GM18907 (cell line): ENCODE data around the gene FAM240A.

Source experiments
- ATAC-seq: cut with Tn5 transposase; IDR thresholded peaks from one replicate; pipeline ENCODE4 v1.9.1; 2021; ENCODE audit warnings: mild to moderate bottlenecking, moderate library complexity; ENCODE audit not compliant: unreplicated experiment

Gene FAM240A

DNA sequence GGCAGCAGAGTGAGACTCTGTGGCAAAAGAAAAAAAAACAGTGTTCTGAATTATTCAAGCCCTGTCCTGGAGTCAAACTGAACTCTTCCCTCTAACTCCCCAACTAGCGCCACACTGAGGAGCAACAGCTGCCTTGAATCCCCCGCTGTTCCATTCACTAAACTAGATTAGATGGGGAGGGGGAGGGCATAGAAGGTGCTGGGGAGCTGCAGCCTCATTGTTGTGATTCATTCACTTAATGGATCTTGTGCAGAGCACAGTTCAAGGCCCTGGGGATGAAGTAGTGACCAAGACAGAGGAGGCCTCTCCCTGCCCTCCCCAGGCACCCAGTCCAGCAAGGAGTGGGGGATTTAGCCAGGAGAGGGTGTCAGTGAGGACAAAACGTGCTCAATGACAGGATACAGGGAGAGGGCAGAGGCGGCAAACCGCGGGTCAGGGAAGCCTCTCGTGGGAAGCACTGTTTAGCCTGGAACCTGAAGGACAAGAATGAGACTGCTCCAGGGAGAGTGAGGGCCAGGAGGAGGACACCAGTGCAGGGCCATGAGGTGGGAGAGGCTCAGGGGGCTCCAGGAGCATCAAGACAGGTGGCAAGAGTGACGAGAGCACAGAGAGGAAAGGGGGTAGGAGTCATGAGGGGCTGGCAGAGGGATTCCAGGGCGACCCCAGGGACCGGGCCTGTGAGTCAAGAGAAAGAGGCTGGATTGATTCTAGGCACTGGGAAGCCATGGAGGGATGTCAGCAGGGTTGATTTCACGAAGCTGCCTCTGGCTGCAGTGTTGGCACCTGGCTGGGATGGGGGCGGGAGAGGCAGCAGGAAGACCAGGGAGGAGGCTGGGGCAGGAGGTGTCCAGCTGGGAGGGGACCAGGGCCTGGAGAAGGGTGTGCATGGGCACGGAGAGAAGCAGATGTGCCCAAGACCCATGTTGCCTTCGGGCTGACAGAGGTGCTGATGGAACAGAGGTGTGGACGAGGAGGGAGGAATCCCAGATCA is 49.7 kb downstream of the FAM240A start:
- no peak for ATAC-seq

DNA sequence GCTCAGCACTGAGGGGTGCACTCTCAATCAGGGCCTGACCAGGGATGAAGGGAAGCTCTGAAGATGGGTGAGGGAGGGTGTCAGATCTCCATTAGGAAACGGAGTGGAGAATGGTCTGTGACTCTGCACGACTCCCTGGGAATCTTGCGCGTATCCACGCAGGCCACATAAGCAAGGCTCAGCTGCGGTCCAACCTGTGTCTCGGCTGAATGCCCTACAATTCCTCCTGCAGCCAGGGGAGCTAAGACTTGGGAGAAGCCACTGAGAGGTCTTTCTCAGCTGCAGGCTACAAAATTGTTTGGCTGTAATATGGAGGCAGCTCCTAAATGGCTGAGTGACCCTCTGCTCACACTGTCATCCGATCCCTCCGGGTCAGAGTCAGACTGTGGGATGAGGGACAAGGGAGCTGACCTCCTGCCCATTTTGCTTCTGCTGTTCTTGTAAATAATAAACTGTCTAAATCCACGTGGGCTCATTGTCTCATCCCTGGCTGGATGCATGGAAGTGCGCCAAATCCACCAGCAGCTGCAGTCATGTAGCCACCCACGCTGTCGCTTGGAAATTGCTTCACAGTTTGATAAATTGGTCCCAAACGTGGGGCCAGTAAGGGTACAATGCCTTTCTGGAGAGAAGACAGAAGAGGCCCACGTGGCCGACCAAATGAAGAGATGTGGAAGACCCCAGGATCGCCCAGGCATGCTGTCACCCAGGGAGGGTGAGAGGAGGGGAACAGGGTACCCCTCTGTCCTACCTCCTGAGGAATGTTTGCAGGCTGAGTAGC is 50.6 kb downstream of the FAM240A start:
- no peak for ATAC-seq

DNA sequence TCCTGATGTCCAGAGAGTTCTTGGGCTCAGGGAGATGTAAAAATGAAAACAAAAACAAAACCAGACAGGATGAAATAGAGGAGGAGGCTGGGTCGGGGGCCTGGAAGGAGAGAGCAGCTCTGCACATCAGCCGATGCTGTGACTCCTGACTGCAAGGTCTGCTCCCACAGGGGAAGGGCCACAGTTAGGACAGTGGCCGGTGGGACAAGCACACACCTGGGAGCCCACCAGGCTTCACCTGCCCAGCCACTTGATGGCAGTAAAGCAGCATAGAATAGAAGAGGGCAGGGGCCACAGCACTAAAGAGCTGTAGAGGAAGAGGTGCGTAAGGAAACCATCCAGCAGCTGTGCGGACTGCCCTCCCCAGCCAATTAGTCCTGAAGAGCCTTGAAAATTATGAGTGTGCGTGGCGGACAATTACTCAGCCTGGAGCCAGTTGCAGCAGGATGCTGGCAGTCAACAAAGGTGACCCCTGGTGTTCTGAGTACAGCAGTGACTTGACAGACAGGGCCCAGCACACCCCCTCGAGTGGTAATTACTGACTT is 51.3 kb downstream of the FAM240A start:
- no peak for ATAC-seq

DNA sequence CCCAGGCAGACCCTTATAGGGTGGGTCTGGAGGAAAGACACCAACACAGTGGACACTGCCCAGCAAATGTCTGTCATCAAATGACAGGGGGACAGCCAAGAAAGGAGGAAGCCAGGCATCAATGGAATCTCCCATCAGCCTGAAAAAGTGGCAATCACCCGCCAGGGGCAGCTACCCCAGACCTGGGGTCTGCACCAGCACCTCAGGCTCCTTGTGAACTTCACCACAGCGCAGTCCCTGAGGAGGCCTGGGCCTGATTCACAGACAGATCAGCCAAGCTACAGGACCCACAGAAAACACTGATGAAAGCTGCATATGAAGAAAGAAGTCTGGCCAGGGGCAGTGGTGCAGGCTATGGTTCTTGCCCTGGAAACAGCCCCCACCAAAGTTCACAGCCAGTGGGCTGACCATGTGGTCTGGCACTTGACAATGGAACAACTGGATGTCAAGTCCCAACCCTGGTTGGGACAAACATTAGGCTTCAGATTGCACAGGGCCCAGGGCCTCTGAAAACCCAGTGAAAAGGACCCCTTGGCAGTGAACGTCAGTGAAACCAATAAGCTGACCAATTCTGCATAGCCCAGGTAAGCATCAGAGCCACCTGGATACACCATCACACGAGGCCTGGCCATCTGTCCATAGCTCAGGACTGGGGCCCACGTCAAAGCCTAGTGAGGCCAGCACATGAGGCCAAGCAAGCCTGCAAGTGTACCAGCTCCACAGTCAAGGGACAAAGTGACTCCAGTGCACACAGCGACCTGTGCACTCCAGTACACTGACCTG is 52.1 kb downstream of the FAM240A start:
- no peak for ATAC-seq

DNA sequence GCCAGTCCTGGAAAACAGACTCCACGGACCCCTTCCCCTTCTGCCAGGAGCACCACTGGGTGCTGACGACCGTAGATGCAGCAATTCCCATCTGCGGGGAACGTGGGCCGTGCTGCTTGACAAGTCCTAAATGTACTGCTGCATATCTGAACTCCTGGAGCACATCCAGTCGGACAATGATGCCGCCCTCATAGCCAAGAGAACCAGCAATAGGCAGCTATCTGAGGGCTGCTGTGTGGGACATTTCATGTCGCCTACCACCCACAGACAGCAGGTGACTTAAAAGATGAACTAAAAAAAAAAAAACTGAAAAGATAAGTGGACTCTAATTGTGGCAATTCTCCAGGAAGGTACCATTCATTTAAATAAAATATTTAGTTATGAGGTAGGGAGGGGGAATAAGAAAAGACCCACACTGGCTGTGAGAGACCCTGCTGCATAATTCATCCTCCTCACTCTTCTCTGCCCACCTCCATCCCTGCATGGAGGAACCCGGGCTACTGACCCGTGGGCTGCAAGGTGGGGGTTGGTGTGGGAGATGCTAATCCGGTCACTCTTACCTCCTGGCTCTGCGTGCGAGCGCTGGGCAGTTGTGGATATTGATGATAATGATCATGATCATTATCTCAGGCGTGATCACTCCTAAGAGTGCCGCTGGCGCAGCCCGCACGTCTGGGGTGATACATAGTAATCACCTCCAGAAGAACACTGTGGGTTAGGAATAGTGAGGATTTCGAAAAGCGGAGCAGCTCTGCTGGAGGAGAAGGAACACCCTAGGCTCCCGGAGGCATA is 52.8 kb downstream of the FAM240A start:
- ATAC-seq = no peak

DNA sequence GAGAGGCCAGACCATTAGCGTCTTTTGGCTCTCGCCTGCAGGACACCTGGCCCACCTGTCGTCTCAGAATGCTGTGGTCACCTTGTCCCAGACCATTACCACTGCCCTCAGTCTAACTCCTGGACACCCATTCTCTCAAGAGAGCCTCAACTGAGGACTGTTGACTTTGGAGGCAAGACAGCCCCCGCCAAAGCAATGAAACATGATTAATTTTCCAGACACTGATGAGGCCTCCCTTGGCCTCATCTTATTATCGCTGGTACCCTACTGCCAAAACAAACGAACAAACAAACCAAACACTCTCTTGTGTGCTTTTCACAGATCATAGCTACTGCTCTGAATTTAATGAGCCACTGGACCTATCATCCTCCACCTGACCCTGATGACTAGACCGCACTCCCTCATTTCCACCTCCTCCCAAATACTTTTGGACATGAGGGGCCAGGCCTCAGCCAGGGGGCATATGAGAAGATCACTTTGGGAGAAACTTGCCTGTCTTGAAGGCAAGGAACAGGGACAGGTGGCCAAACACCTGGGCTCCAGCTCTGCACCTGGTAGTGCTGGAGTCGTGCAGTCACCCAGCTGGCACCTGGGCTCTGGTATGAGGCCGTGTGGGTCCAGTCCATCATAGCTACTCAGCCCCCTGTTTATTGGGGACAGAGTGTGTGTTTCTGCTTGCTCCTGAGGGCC is 53.6 kb downstream of the FAM240A start:
- ATAC-seq = no peak

DNA sequence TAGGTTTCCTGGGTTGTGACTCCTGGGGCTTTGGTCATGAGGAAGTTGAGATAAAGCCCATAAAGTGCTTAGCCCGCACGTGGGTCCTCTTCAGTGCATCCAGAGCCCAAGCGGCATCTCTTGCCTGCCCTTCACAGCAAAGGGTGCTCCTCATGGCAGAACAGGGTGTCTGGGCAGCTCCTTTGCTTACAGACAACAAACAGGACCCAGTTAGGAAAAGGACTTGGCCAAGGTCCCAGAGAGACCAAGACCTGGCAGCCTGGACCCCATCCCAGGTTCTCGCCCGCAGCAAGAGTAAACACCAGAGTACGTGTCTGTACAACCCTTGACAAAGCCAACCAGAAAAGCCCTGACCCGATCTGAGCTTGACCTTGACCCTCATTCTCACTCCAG is 54.1 kb downstream of the FAM240A start:
- no peak for ATAC-seq

DNA sequence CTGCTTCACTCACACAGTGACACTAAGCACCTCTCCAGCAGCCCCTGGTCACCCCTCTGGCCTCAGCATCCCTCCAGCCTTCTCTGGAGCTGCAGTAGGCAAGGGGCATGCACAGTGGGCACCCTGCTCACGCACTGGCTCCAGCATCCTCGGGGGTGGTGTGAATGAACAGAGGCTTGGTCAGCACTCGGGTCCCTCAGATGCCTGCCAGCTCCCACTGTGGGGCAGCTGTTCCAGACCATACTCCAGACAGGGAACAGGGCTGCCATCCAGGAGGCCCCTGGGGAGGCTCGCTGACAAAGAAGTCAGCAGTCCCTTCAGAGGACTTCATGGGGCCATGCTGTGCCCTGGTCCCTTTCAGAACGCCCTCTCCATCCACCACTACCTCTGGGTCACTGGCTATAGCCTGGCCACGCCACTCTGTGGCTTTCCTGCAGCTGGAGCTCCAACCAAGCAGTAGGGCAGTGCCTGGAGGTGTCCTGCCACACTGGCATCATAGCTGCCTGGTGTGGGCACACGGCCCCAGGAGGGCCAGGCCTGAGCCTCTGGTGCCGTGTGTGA is 54.8 kb downstream of the FAM240A start:
- ATAC-seq = no peak

DNA sequence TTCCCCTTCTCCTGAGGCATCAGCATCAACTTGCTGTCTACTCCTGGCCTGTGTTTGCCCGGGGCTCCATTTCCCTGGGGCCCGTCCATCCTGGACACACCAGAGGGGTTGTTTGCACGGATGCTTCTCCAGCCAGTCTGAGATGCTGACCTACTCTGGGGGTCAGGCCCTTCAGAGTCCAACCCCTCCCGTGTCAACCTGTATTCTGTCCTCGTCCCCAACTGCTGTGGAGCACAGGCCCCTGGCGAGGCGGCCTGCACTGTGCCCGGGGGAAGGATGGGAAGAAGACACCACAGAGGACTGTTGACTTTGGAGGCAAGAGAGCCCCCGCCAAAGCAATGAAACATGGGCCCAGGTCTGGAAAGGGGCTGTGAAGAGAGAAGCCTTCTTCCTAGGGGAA is 55.3 kb downstream of the FAM240A start:
- no peak for ATAC-seq

DNA sequence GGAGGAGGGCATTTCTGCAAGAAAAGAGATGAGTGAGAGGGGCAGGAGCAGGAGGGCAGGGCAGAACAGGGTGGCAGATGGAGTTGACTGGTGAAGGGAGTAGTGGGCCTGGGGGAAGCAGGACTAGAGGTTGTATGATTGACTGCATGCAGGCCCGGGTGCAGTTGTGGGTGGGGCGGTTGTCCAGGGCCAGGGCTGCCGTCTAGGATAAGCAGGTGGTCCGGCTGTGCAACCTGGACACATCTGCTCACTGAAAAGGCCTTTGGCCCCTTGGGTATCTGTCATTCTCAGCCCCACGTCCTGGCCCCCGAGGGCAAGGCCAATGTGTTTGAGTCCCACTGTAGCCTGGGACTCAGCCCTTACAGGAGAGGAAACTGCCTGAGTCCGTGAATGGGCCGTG is 55.8 kb downstream of the FAM240A start:
- ATAC-seq = no peak

DNA sequence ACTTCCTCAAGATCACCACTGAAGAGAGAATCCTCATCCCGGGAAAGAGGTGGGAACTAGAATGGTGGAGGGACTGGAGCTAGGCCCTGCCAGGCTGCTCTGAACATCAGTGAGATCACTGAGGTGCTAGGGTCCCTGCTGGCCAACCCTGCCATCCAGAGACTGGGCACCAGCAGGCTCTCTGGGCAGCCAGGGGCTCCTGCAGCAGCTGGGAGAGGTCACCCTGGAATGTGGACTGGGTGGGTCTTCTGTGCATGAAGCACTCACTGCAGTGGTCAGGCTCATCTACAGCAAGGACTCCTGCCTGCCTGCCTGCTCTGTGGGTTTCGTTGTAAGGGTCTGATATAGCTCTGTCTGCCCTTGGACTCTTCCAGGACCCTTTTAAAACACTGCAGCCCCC is 56.3 kb downstream of the FAM240A start:
- ATAC-seq = no peak

DNA sequence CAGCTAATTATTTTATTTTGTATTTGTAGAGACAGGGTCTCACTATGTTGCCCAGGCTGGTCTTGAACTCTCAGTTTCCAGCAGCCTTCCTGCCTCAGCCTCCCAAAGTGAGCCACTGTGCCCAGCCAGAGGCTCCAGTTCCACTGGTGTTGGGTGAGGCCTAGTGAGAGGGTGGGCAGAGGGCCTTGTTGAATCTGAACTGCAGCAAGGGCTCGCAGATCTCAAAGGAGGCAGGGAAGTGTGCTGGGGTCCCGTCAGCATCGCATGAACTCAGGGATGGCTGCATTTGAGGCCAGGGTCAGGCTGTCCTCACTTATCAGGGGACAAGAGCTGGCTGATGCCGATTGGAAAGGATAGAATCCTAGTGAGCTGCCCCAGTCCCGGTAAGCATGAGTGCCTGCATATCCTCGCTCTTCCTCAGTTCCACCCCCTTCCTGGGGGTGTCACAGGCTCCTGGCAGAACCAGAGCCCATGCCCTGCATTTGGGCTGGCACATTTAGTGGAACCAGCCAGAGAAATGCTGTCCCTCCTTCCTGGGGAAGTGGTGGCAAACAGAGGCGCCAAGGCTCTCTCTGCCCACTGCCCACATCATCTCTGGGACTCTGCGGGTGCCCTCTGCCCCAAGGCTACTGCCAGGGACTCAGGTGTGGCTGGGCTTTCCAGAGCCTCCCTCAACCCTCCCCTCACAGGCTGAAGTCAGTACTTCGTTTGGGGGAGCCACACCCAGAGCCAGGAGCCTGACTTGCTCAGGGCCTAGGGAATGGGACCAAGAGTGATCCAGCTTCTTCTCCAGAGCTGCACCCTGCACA is 57.1 kb downstream of the FAM240A start:
- ATAC-seq = no peak

DNA sequence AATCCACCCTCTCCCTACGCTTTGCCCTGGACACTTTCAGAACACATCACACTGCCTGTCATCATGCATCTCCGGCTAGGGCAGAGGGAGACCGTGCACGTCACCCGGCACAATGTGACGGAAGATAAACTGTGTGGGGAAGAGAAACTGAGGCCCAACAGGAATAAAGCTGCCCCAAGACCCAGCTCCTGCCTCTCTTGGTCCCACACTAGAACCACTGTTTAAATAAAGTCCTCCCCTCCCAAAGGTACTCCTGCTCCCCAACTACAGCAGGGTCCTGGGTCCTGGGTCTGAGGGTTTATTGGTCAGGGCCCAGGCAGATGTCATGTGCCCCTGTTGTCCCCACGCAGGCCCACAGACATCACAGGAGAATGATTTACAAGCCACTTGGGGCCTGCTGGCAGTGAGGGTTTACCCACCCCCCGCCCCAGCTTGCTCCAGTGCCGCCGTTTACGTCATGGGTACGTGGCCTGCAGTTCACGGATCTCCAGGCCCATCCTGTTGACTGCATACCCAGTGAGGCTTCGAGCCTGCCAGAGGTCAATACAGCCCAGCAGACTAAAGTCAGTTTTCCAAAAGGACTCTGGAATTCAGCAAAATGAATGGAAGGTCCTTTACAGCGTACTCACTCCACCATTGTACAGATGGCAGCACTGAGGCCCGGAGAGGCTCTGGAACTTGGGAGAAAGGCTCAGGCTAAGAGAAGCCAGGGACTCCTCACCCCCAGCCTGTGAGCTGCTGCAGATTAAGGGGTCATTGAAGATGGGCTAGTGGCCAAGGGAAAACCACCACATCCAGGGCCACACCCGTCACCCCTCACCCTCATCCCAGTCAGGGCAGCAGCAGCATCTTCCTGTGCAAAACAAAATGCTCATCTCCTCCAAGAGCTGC is 57.9 kb downstream of the FAM240A start:
- ATAC-seq = no peak

DNA sequence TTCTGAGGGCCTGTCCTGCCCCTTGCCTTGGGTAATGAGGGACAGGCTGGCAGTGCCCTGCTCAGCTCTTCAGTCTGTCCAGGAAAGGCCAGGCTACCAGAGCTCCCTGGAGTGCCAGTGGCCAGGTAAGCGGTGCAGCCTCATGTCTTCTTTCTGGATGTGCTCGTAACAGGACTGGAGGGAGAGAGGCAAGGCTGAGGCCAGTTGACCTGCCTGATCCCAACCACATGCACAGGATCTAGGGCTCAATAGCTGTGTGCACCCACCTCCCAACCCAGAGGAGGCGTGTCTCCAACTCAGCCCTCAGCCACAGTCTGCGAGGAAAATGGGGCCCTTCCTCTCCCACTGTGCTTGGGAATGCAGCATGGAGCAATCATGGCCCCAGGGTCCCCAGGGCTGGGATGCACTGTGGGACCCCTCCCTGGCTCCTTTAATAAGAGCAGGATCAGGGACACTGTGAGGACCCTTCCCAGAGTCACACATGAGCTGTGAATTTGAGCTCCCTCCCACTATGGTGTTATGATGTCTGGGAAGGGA is 58.6 kb downstream of the FAM240A start:
- ATAC-seq = no peak

DNA sequence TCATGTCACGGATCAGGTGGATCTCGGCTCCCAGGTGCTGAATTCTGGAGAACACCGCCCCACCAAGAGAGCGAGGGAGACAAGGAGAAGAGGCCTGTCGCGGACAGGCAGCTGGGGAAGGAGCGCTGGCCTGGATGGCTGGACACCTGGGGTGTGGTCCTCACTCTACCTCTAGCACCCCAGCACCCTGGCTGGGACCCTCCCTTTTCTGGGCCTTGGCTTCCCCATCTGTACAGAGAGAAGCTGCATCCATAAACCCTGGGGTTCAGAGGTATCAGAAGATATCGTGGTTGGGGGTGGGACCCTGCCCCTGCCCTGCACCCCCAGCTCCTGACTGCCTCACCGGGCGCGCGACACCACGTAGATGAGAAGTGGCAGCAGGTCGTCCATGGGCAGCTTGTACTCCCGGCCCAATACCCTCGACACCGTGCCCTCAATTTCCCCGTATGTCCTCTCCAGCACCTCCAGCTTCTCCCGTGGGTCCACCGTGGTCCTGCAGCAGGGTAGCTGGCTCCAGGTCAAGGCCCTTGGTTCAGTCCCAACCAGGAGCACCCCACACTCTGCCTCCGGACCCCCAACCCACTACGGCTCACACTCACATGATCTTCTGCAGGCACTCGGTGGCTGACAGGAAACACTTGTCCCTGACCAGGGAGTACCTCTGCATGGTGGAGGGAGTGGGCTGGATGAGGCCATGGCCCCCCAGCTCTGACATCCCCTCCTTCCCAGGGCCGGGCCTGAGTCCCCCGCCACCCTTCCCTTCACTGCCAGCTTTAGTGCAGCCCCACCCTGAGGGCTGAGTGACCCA is 59.4 kb downstream of the FAM240A start:
- no peak for ATAC-seq

DNA sequence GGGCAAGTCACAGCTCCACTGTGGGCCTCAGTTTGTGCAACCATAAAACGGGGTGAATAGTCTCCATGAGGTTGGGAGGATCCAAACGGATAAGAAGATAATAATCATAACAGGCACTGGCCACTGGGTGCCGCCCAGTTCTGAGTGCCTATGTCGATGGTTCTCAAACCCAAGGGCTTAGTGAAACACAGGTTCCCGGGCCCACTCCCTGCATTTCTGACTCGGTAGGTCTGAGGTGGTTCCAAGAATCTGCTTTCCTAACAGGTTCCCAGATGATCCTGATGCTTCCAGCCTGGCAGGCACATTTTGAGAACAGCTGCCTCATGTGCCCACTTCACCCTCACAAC is 60.0 kb downstream of the FAM240A start:
- no peak for ATAC-seq
